Fibroblast of peridontal ligament (primary cell): ENCODE results near the gene CCL23.
"Not testable (repeated sequence)": the region's sequence is repeated elsewhere in the genome, so short reads cannot be mapped to it uniquely, and the experiment has no call there.

Experiments
- DNase-seq: peaks from one replicate; pipeline ENCODE4 v3.0.0-alpha.2; 2010; ENCODE audit errors: extremely low read depth

The CCL23 gene

GRCh38 chr17:36004594-36005108, 13.1 kb downstream of the CCL23 start:
- DNase-seq: no peak

- DNase-seq: no peak
Observed at GRCh38 chr17:36002631-36003030, 15.1 kb downstream of the CCL23 start.

GRCh38 chr17:36001862-36002603, 15.7 kb downstream of the CCL23 start:
- no peak for DNase-seq

- no peak for DNase-seq
Observed at GRCh38 chr17:36001110-36001771, 16.5 kb downstream of the CCL23 start, which contains the start of gene CCL15. Gene CCL15, minus strand, starts transcription at chr17:36001553. Its CDS starts 61 bp downstream, at chr17:36001492.

- DNase-seq: no peak
Observed at GRCh38 chr17:36000732-36001109, 17.1 kb downstream of the CCL23 start.

GRCh38 chr17:35998756-35999155, 19.0 kb downstream of the CCL23 start:
- no peak for DNase-seq

GRCh38 chr17:35998018-35998545, 19.7 kb downstream of the CCL23 start:
- DNase-seq: no peak

GRCh38 chr17:35995346-35995745, 22.4 kb downstream of the CCL23 start:
- not testable (repeated sequence) for DNase-seq

GRCh38 chr17:35991075-35991474, 26.7 kb downstream of the CCL23 start:
- no peak for DNase-seq

- no peak for DNase-seq
Observed at GRCh38 chr17:35988164-35988563, 29.6 kb downstream of the CCL23 start.

GRCh38 chr17:35986643-35987042, 31.1 kb downstream of the CCL23 start, which contains the start of gene CCL14:
Gene CCL14, minus strand, starts transcription at chr17:35986729. Its CDS starts 80 bp downstream, at chr17:35986649.
- DNase-seq: no peak

- no peak for DNase-seq
Observed at GRCh38 chr17:35984140-35984539, 33.6 kb downstream of the CCL23 start.

GRCh38 chr17:35982409-35983191, 35.2 kb downstream of the CCL23 start:
- DNase-seq: no peak

- DNase-seq: no peak
Observed at GRCh38 chr17:35981908-35982330, 35.9 kb downstream of the CCL23 start.

GRCh38 chr17:35981246-35981645, 36.5 kb downstream of the CCL23 start, which contains the start of gene CCL16:
Gene CCL16, minus strand, starts transcription at chr17:35981497. Its CDS starts 77 bp downstream, at chr17:35981420.
- DNase-seq: no peak

- DNase-seq: no peak
Observed at GRCh38 chr17:35978346-35978745, 39.4 kb downstream of the CCL23 start.

- no peak for DNase-seq
Observed at GRCh38 chr17:35977509-35977908, 40.3 kb downstream of the CCL23 start.

GRCh38 chr17:35973333-35974260, 44.2 kb downstream of the CCL23 start:
- DNase-seq: no peak

GRCh38 chr17:35972945-35973332, 44.8 kb downstream of the CCL23 start:
- no peak for DNase-seq

GRCh38 chr17:35972535-35972934, 45.2 kb downstream of the CCL23 start:
- no peak for DNase-seq

GRCh38 chr17:35972066-35972465, 45.7 kb downstream of the CCL23 start:
- DNase-seq: no peak
